ENCODE data around the gene STIM2. TPM values are rescaled to one million over a fixed set of nuclear protein-coding genes. Genes with fewer than 3 reads are reported as not detected.

The STIM2 gene
- total and polyA plus RNA-seq, 9 of the 15 experiments (the other 6 are each of a cell fraction or from before 2014, with no cell fraction given) = 7.2 to 26.8 (median 15.4) TPM

- TF ChIP-seq SMAD1 (IDR thresholded peaks at IDR 0.05; ENCODE audit: low read depth, low read length, partially characterized antibody) (no peak), POLR3G (IDR thresholded peaks at IDR 0.05; ENCODE audit: extremely low read depth, insufficient read length, insufficient replicate concordance) (no peak), FOXK1 (CRISPR knock-in tag; IDR thresholded peaks at IDR 0.05; ENCODE audit: borderline replicate concordance) (no peak), ZNF740 (CRISPR knock-in tag; IDR thresholded peaks at IDR 0.05) (no peak), ZNF740 (tag; IDR thresholded peaks at IDR 0.05) (no peak), ZNF212 (CRISPR knock-in tag; IDR thresholded peaks at IDR 0.05) (no peak), SIX5 (IDR thresholded peaks at IDR 0.05; ENCODE audit: borderline replicate concordance in 1 of 2, insufficient read depth in 1 of 2, low read depth in 1 of 2, low read length in 2 of 2) (no peak), NFE2 (IDR thresholded peaks at IDR 0.05; ENCODE audit: low read depth) (no peak), MAFG (tag; conservative IDR thresholded peaks at IDR 0.05) (no peak), ZNF263 (CRISPR knock-in tag; IDR thresholded peaks at IDR 0.05; ENCODE audit: borderline replicate concordance) (no peak), ZFP1 (CRISPR knock-in tag; IDR thresholded peaks at IDR 0.05) (no peak), HNRNPUL1 (IDR thresholded peaks at IDR 0.05; ENCODE audit: low read length) (no peak), MEF2A (IDR thresholded peaks at IDR 0.05; ENCODE audit: control insufficient read depth, low read depth, low read length) (no peak), SMARCC2 (IDR thresholded peaks at IDR 0.05; ENCODE audit: low read depth) (peak; percentile 41; the same call in 1 of the 2 replicates), CBFA2T2 (conservative IDR thresholded peaks at IDR 0.05) (peak; percentile 50), MBD1 (CRISPR knock-in tag; IDR thresholded peaks at IDR 0.05) (no peak), NR2F6 (CRISPR knock-in tag; IDR thresholded peaks at IDR 0.05) (no peak), ZSCAN32 (CRISPR knock-in tag; IDR thresholded peaks at IDR 0.05) (no peak), CBX2 (IDR thresholded peaks at IDR 0.05; ENCODE audit: insufficient read depth, low read length, poor library complexity, severe bottlenecking) (no peak), KHSRP (IDR thresholded peaks at IDR 0.05) (no peak), YY1 (IDR thresholded peaks at IDR 0.05; ENCODE audit: borderline replicate concordance in 1 of 3, control insufficient read depth in 1 of 3, extremely low read depth in 1 of 3, insufficient read depth in 3 of 3, insufficient read length in 1 of 3, insufficient replicate concordance in 2 of 3, low read depth in 1 of 3, low read length in 2 of 3) (no peak), PTTG1 (tag; IDR thresholded peaks at IDR 0.05; ENCODE audit: low read depth) (no peak), TAL1 (IDR thresholded peaks at IDR 0.05) (peak; percentile 20; the same call in 1 of the 2 replicates)
- TF ChIP-seq, protein P1, sequence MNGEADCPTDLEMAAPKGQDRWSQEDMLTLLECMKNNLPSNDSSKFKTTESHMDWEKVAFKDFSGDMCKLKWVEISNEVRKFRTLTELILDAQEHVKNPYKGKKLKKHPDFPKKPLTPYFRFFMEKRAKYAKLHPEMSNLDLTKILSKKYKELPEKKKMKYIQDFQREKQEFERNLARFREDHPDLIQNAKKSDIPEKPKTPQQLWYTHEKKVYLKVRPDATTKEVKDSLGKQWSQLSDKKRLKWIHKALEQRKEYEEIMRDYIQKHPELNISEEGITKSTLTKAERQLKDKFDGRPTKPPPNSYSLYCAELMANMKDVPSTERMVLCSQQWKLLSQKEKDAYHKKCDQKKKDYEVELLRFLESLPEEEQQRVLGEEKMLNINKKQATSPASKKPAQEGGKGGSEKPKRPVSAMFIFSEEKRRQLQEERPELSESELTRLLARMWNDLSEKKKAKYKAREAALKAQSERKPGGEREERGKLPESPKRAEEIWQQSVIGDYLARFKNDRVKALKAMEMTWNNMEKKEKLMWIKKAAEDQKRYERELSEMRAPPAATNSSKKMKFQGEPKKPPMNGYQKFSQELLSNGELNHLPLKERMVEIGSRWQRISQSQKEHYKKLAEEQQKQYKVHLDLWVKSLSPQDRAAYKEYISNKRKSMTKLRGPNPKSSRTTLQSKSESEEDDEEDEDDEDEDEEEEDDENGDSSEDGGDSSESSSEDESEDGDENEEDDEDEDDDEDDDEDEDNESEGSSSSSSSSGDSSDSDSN (IDR thresholded peaks at IDR 0.05; ENCODE audit: borderline replicate concordance in 1 of 2, low read depth in 2 of 2, low read length in 2 of 2) = no peak
Measured at GRCh38 chr4:26992657-26993361, 132.2 kb downstream of the STIM2 start (continued).

All from K562 (cell line).